DLD1 (cell line): ENCODE measurements around the gene MAP2K1.
"Not testable (repeated sequence)": the region's sequence is repeated elsewhere in the genome, so short reads cannot be mapped to it uniquely, and the experiment has no call there.

Source experiments
- in situ Hi-C: cut with HindIII; loops from 2 replicates; pipeline ENCODE4 v1.10.0; 2017; ENCODE audit warnings: low sequenced_read_pairs

Gene MAP2K1

DNA sequence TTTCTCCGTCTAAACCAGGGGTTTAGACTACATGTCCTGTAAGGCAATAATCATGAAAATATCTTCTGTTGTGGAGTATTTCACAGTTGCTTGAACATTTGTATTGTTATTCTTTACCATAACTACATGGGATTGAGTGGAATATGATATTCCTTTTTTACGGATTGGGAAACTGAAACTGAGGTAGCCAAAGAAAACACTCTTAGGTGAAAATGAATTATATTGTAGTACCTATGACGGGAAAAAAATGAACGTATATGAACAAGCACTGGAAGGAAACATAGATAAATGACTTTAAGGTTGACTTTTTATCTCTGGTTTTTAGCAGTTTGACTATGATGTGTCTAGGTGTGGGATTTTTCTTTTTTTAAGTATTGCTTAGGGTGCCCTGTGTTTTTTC, 35.6 kb downstream of the MAP2K1 start:
- in situ Hi-C loops, result no loop called here

- in situ Hi-C loops, result no loop called here
These were observed 36.4 kb downstream of the MAP2K1 start for GRCh38 chr15:66423149-66423548.

GRCh38 chr15:66424963-66425612, 38.4 kb downstream of the MAP2K1 start:
- in situ Hi-C loops, result no loop called here

DNA sequence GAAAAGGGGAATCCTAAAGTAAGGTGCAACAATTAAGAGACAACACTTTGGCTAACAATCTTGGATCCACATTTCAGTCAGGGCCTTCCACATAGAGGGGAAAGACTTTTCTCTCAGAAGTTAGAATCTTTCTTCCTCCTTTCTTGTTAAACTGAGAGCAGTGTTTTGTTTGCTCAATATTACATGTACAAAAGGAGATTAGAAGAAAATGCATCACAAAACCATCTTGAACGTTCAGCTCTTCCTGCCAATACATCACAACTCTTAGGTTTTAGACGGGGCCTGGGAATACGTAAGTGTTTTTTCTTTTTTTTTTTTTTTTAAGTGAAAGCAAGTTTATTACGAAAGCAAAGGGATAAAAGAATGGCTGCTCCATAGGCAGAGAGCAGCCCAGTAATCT, 39.1 kb downstream of the MAP2K1 start:
- in situ Hi-C loops, result no loop called here

- in situ Hi-C loops, result no loop called here
These were observed 42.4 kb downstream of the MAP2K1 start for GRCh38 chr15:66429117-66429516.

- in situ Hi-C loops, result no loop called here
These were observed 42.8 kb downstream of the MAP2K1 start for GRCh38 chr15:66429546-66429945.

DNA sequence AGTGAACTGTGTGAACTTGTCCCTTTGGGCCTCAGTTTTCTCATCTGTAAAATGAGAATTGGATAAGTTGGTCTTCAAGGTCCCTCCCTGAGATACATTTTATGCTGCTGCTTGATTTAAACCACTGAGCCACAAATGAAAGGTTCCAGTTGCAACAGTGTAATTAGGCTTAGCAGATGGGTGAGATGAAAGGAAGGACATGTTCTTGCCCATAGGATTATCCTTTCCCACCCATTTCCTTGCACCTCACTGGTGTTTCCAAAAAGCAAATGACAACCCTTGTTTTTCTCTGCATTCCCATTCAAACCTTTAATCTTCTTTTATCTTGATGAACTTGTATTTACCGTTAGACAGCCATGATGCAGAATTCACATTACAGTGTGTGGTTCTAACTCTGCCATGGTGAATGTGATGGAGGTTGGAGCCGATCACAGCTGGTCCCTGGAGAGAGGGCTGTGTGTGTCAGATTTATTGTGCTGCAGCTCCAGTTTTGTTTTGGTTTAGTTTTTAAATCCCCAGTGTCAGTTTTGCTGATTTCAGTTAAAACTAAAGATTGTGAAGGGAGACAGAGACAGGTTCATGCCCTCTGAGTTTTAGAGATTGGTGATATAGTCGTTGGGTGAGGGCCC, 44.0 kb downstream of the MAP2K1 start:
- in situ Hi-C loops, result no loop called here

DNA sequence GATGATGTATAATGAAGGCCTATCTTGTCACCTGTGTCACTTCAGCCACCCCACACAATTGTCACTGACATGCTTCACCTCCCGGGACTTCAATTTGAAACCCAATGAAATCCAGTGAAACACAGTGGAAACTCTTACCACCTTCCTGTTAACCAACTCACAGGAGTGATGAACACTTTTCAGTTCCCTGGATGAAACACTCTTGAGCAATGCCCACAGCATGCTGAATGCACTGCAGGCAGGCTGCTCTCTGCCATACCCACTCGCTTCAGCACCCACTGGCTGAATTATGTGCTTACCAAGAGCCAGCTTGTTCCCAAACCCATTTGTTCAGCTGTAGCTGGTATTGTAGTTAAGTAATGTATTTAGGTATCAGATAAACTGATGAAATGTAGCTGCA, 47.0 kb downstream of the MAP2K1 start:
- in situ Hi-C loops, result no loop called here

- in situ Hi-C loops, result no loop called here
These were observed 53.8 kb downstream of the MAP2K1 start for GRCh38 chr15:66440501-66440900.

DNA sequence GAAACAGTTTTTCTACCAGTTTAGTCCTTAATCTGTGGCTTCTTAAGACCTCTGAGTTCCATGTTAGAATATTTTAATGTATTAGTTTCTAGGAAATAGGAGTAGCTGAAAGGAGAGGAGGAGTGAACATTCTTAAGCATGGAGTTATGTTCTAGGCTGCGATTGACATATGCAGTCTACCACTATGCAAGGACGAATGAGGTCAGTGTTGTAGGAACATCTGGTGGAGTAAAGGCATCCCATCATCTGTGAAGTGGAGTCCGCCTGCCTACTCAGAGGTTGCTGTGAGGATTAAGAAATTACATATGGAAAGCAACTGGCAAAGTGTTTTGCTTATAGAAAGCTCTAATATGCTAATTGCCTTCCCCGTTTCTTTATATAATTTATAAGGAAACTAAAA, 65.7 kb downstream of the MAP2K1 start:
- in situ Hi-C loops, result no loop called here

DNA sequence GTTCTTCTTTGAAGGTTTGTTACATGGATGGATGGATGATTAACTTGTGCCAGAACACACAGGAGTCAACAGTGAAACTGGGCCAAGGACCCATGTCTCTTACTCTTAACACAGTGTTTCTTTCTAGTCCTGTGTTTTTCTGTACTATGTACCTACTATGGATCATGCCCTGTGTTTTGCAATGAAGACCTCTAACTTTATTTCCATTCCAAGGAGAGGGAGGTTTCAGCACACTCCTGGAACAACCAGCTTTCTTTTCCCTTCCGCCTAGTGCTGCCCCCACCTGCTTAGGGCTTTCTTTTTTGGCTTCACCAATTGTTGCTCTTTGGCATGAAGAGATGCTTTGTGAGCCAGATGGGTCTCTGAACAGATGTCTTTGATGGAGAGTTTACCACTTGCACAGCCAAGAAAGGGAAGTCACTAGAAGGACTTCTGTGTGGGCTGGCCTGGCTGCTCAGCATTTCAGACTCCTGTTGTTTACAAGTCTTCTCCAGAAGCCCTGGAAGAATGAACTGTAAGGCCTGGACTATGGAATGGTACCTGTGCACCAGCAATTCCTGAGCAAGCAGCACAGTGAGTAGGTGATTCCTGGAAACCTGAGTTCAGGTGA, 66.4 kb downstream of the MAP2K1 start:
- in situ Hi-C loops, result no loop called here

DNA sequence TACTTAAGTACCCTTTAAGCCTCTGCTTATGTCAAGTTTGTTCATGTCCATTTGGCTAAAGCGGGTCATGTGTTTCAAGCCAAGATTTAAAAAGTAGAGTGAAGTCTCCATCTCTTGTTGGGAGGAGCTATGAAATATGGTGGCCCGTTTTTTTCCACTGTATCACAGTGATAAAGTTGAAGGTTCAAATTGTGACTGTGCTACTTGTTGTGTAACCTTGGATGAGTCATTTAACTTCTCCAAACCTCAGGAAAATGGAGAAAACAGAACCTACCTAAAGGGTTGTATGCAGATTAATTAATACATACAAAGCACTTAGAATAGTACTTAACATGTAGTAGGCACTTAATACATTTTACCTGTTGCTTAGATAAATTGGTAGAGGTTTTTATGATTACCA, 67.4 kb downstream of the MAP2K1 start:
- in situ Hi-C loops, result no loop called here

- in situ Hi-C loops, result no loop called here
These were observed 69.5 kb downstream of the MAP2K1 start for GRCh38 chr15:66456211-66456610.

DNA sequence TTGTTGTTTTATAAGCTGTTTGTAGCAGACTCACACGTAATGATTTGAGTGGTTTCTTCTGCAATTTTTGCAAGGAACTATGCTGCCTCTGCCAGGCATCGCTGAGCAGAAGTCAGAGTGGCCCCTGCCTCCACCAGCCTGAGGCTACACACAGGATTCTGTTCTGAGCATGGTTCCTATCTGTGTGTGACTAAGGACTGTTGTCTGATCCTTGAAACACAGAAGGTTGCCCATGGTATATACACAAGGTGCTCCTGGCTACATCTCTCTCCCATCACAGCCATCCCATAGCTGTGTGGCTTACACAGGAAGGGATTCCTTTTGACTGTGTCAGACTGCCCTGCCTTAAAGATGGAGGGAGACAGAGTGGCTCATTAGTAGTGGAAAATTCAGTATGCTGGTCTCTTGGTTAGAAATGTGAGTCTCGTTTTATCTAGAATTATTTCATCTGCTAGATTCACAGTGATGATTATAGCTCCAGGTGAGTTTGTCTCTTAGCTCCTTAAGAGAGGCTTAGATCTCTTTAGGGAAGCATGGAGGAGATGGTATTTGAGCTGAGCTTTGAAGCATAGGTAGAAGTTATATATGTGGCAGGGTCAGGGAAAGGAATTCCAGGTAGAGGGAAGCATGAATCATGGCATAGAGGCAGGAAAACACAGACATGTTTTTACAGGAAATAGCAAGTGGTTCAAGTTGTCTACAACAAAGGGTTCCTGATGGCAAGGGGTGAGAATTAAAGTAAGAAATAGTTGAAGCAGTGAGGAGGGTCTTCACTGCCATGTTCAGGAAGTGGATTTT, 73.3 kb downstream of the MAP2K1 start:
- in situ Hi-C loops, result no loop called here

DNA sequence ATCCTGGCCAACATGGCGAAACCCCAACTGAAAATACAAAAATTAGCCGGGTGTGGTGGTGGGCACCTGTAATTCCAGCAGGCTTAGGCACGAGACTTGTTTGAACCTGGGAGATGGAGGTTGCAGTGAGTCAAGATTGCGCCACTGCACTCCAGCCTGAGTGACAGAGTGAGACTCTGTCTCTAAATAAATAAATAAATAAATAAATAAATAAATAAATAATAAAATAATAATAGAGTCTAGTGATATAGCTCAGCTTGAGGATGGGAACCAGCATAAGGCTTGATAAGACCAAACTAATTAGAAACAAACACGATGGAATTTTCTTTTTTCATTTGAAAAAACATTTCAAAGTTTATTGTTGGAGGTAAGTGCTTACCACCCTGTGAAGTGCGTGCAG, 74.6 kb downstream of the MAP2K1 start:
- in situ Hi-C loops, result not testable (repeated sequence)

- in situ Hi-C loops, result no loop called here
These were observed 75.2 kb downstream of the MAP2K1 start for GRCh38 chr15:66461917-66462316.

GRCh38 chr15:66462627-66463026, 75.9 kb downstream of the MAP2K1 start:
- in situ Hi-C loops, result no loop called here

DNA sequence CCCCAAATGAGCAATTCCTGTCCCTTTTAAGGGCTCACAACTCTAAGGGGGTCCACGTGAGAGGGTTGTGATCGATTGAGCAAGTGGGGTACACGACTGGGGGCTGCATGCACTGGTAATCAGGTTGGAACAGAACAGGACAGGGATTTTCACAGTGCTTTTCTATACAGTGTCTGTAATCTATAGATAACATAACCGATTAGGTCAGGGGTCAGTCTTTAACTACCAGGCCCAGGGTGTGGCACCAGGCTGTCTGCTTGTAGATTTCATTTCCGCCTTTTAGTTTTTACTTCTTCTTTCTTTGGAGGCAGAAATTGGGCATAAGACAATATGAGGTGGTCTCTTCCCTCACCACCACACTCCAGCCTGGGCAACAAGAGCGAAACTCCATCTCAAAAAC, 78.6 kb downstream of the MAP2K1 start:
- in situ Hi-C loops, result not testable (repeated sequence)

- in situ Hi-C loops, result not testable (repeated sequence)
These were observed 80.7 kb downstream of the MAP2K1 start for GRCh38 chr15:66467162-66468040.

DNA sequence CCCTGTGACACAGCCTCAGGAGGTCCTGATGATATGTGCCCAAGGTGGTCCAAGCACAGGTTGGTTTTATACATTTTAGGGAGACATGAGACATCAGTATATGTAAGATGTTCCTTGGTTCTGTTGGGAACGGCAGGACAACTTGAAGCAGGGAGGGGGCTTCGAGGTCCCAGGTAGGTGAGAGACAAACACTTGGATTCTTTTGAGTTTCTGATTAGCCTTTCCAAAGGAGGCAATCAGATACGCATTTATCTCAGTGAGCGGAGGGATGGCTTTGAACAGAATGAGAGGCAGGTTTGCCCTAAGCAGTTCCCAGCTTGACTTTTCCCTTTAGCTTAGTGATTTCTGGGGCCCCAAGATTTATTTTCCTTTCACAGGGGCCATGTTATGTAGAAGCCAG, 84.1 kb downstream of the MAP2K1 start:
- in situ Hi-C loops, result not testable (repeated sequence)
